ENCODE data around the gene RARRES1. TPM values are rescaled to one million over a fixed set of nuclear protein-coding genes. Genes with fewer than 3 reads are reported as not detected.
A peak's percentile ranks its signal among the peaks of the same experiment; 100 is the strongest.
"Not testable (repeated sequence)": the region's sequence is repeated elsewhere in the genome, so short reads cannot be mapped to it uniquely, and the experiment has no call there.

The RARRES1 gene
- total RNA-seq, 1 experiment from 2014 or later = 0.20 TPM

- no peak overlapping the region for H3K4me2 ChIP-seq (ENCODE audit: low read length)
- H3K9me2 ChIP-seq (ENCODE audit: insufficient read depth) = no peaks in the 10 kb centered on the region
- no peak overlapping the region for H3K4me3 ChIP-seq (replicated peaks in 1 of 2; ENCODE audit: low read depth in 1 of 2, low read length in 2 of 2)
- no TSS peak for BruUV-seq (replicated peaks)
- no peak overlapping the region for H3K27ac ChIP-seq (ENCODE audit: low read depth, low read length)
- no peaks in the 10 kb centered on the region for H3K9me3 ChIP-seq (ENCODE audit: control insufficient read depth in 1 of 2, insufficient read depth in 1 of 2, low read depth in 1 of 2, low read length in 2 of 2)
- H3K9ac ChIP-seq (ENCODE audit: low read length) = no peak overlapping the region
- H4K20me1 ChIP-seq (ENCODE audit: insufficient read depth) = 0 out of 2 replicates have a peak, but pooled peaks cover 5% of the 10 kb centered on the region
- H3K36me3 ChIP-seq (ENCODE audit: control insufficient read depth in 1 of 2, insufficient read depth in 2 of 2, low read length in 2 of 2) = peaks cover 0 to 6% of the 10 kb centered on the region in 2 experiments; a peak in 2 of 4 replicates
- intact Hi-C loops (cut with micrococcal nuclease) = no loop called here
- no peak for TF ChIP-seq JUND (IDR thresholded peaks at IDR 0.05)
- TF ChIP-seq YY1 (IDR thresholded peaks at IDR 0.05; ENCODE audit: extremely low read depth, insufficient replicate concordance, low read depth, low read length) = no peak
- no peak for ATAC-seq
- no peak for DNase-seq (ENCODE audit: low read depth, low spot score)
- no peak overlapping the region for H2AFZ ChIP-seq (ENCODE audit: low read depth, low read length, poor library complexity, severe bottlenecking)
- no peaks in the 10 kb centered on the region for H3K4me1 ChIP-seq (ENCODE audit: control insufficient read depth in 1 of 2, insufficient read depth in 2 of 2, low read length in 2 of 2)
- H3K79me2 ChIP-seq (ENCODE audit: insufficient read depth, low read length) = 0 out of 2 replicates have a peak, but pooled peaks cover 4% of the 10 kb centered on the region
- POLR2A ChIA-PET = no interaction called here
- H3K27me3 ChIP-seq (ENCODE audit: insufficient read depth, low read length) = no peaks in the 10 kb centered on the region
- RAD21 ChIA-PET (ENCODE audit: low non-redundant PET in 1 of 2, low total read pairs in 2 of 2, uncharacterized antibody in 2 of 2, unreplicated experiment in 2 of 2) = no interaction called here
- CTCF ChIA-PET = no interaction called here
Measured at GRCh38 chr3:158696618-158697017, 35.6 kb downstream of the RARRES1 start.

- DNase-seq (ENCODE audit: low read depth, low spot score); H3K79me2 ChIP-seq (ENCODE audit: insufficient read depth, low read length); H3K4me1 ChIP-seq (ENCODE audit: control insufficient read depth in 1 of 2, insufficient read depth in 2 of 2, low read length in 2 of 2); H2AFZ ChIP-seq (ENCODE audit: low read depth, low read length, poor library complexity, severe bottlenecking); ATAC-seq; H3K9ac ChIP-seq (ENCODE audit: low read length); H3K4me3 ChIP-seq (replicated peaks in 1 of 2; ENCODE audit: low read depth in 1 of 2, low read length in 2 of 2); H3K9me2 ChIP-seq (ENCODE audit: insufficient read depth); H3K4me2 ChIP-seq (ENCODE audit: low read length); H3K27ac ChIP-seq (ENCODE audit: low read depth, low read length); RAD21 ChIA-PET (ENCODE audit: low non-redundant PET in 1 of 2, low total read pairs in 2 of 2, uncharacterized antibody in 2 of 2, unreplicated experiment in 2 of 2); BruUV-seq (replicated peaks); H3K27me3 ChIP-seq (ENCODE audit: insufficient read depth, low read length); H4K20me1 ChIP-seq (ENCODE audit: insufficient read depth); H3K9me3 ChIP-seq (ENCODE audit: control insufficient read depth in 1 of 2, insufficient read depth in 1 of 2, low read depth in 1 of 2, low read length in 2 of 2); POLR2A ChIA-PET; intact Hi-C loops (cut with micrococcal nuclease); CTCF ChIA-PET; H3K36me3 ChIP-seq (ENCODE audit: control insufficient read depth in 1 of 2, insufficient read depth in 2 of 2, low read length in 2 of 2): not testable (repeated sequence)
Measured at GRCh38 chr3:158693866-158694456, 38.3 kb downstream of the RARRES1 start.

GRCh38 chr3:158685159-158685558 is 47.1 kb downstream of the RARRES1 start:
- no peak for TF ChIP-seq EZH2phosphoT487 (IDR thresholded peaks at IDR 0.05; ENCODE audit: borderline replicate concordance)
- peak; percentile 20; the same call in 1 of the 2 replicates for TF ChIP-seq FOSL1 (IDR thresholded peaks at IDR 0.05; ENCODE audit: low read depth)
- no peak overlapping the region for H3K27ac ChIP-seq (ENCODE audit: low read depth, low read length)
- no peaks in the 10 kb centered on the region for H3K79me2 ChIP-seq (ENCODE audit: insufficient read depth, low read length)
- no peak overlapping the region for H2AFZ ChIP-seq (ENCODE audit: low read depth, low read length, poor library complexity, severe bottlenecking)
- intact Hi-C loops (cut with micrococcal nuclease) = no loop called here
- H3K4me3 ChIP-seq (replicated peaks in 1 of 2; ENCODE audit: low read depth in 1 of 2, low read length in 2 of 2) = no peak overlapping the region
- no peaks in the 10 kb centered on the region for H3K9me3 ChIP-seq (ENCODE audit: control insufficient read depth in 1 of 2, insufficient read depth in 1 of 2, low read depth in 1 of 2, low read length in 2 of 2)
- H3K36me3 ChIP-seq (ENCODE audit: control insufficient read depth in 1 of 2, insufficient read depth in 2 of 2, low read length in 2 of 2) = no peaks in the 10 kb centered on the region
- no peak for ATAC-seq
- no peaks in the 10 kb centered on the region for H3K27me3 ChIP-seq (ENCODE audit: insufficient read depth, low read length)
- H4K20me1 ChIP-seq (ENCODE audit: insufficient read depth) = no peaks in the 10 kb centered on the region
- H3K4me2 ChIP-seq (ENCODE audit: low read length) = no peak overlapping the region
- no peaks in the 10 kb centered on the region for H3K9me2 ChIP-seq (ENCODE audit: insufficient read depth)
- CTCF ChIA-PET = no interaction called here
- BruUV-seq (replicated peaks) = no TSS peak
- POLR2A ChIA-PET = no interaction called here
- H3K4me1 ChIP-seq (ENCODE audit: control insufficient read depth in 1 of 2, insufficient read depth in 2 of 2, low read length in 2 of 2) = no peaks in the 10 kb centered on the region; a peak in 1 of 4 replicates
- RAD21 ChIA-PET (ENCODE audit: low non-redundant PET in 1 of 2, low total read pairs in 2 of 2, uncharacterized antibody in 2 of 2, unreplicated experiment in 2 of 2) = no interaction called here
- no peak for DNase-seq (ENCODE audit: low read depth, low spot score)
- H3K9ac ChIP-seq (ENCODE audit: low read length) = no peak overlapping the region

All from HCT116 (cell line).